HepG2 (cell line): ENCODE measurements around the gene TFAP2B. TPM values are rescaled to one million over a fixed set of nuclear protein-coding genes. Genes with fewer than 3 reads are reported as not detected.

ENCODE experiments used
- ATAC-seq: fragments of 200-7000 bp; cut with Tn5 transposase; 3 replicates; pipeline ENCODE4 v1.9.1; 2020; ENCODE audit warnings: mild to moderate bottlenecking, moderate library complexity
- BruUV-seq: library from RNA; stranded (reverse); fragments of 400-500 nt; replicated peaks from 2 replicates; lab custom pipeline; 2021; lab: Mats Ljungman, UMichigan
- CTCF ChIA-PET: fragments of 300-600 bp; formaldehyde crosslinking; extraction: SDS; loops from one replicate; lab custom pipeline; 2021; ENCODE audit warnings: low total read pairs, inconsistent platforms, low intra/inter-chr PET ratio; lab: Yijun Ruan, JAX
- POLR2A ChIA-PET: fragments of 350-600 bp; sonication (Branson Sonifier 250); formaldehyde crosslinking; loops from one replicate; lab custom pipeline; 2020; ENCODE audit warnings: antibody characterized with exemption, inconsistent platforms; lab: Yijun Ruan, JAX
- DNase-seq: peaks from one replicate; pipeline ENCODE4 v3.0.0-alpha.2; 2015; ENCODE audit warnings: low spot score
- FAIRE-seq: peaks from 3 replicates; lab custom pipeline; 2011; peaks lifted over from hg19 to GRCh38; lab: Jason Lieb, UNC
- H2AFZ ChIP-seq: one replicate; pipeline ENCODE4 v1.6.1; 2011; ENCODE audit warnings: low read length, inconsistent platforms
- H3K27ac ChIP-seq: fragments of 300-600 bp; 3 replicates; pipeline ENCODE4 v1.8.0; 2011; ENCODE audit warnings: mixed run types, mild to moderate bottlenecking, mixed read lengths, low read length, inconsistent platforms; ENCODE audit not compliant: insufficient read depth; ENCODE audit errors: extremely low read length
- H3K27me3 ChIP-seq, 2 experiments: fragments of 200-600 bp in 1 of 2; 2 replicates in 1 of 2; 3 replicates in 1 of 2; pipeline versions ENCODE4 v1.6.0 to v1.8.0; 2011; ENCODE audit warnings: low read length in 2 of 2, mild to moderate bottlenecking in 2 of 2, moderate library complexity in 2 of 2, inconsistent platforms in 1 of 2; ENCODE audit not compliant: insufficient read depth in 2 of 2, control insufficient read depth in 1 of 2
- H3K36me3 ChIP-seq, 2 experiments: fragments of 200-600 bp in 1 of 2; replicated peaks in 1 of 2; 2 replicates in 1 of 2; 3 replicates in 1 of 2; pipeline versions ENCODE4 v1.5.1 to v1.8.0; 2011; ENCODE audit warnings: low read length in 2 of 2, inconsistent platforms in 1 of 2; ENCODE audit not compliant: insufficient read depth in 2 of 2, control insufficient read depth in 1 of 2
- H3K4me1 ChIP-seq: 2 replicates; pipeline ENCODE4 v1.5.1; 2012; ENCODE audit warnings: low read length, inconsistent platforms; ENCODE audit not compliant: insufficient read depth
- H3K4me2 ChIP-seq: 2 replicates; pipeline ENCODE4 v1.6.0; 2011; ENCODE audit warnings: low read depth, low read length, inconsistent platforms
- H3K4me3 ChIP-seq, 3 experiments: fragments of 200-600 bp in 1 of 3; sonication (generic), shearing (Covaris generic) in 1 of 3; replicated peaks in 1 of 3; 2 replicates each; pipeline ENCODE4 v1.5.1; 2011 to 2016; ENCODE audit warnings: low read length in 3 of 3, inconsistent platforms in 2 of 3, low read depth in 2 of 3, mild to moderate bottlenecking in 2 of 3, control low read depth in 1 of 3, mixed read lengths in 1 of 3; ENCODE audit not compliant: insufficient read depth in 1 of 3
- H3K79me2 ChIP-seq: one replicate; pipeline ENCODE4 v1.6.1; 2011; ENCODE audit warnings: low read length, inconsistent platforms; ENCODE audit not compliant: insufficient read depth
- H3K9ac ChIP-seq: 2 replicates; pipeline ENCODE4 v1.6.0; 2011; ENCODE audit warnings: mild to moderate bottlenecking, low read depth, low read length, inconsistent platforms; ENCODE audit not compliant: insufficient read depth
- H3K9me3 ChIP-seq: 2 replicates; pipeline ENCODE4 v1.5.1; 2012; ENCODE audit warnings: mild to moderate bottlenecking, low read length
- H4K20me1 ChIP-seq: 2 replicates; pipeline ENCODE4 v1.6.0; 2011; ENCODE audit warnings: inconsistent platforms, mild to moderate bottlenecking, low read length, moderate library complexity; ENCODE audit not compliant: insufficient read depth
- ARNTL ChIP-seq: sonication (generic); formaldehyde crosslinking; IDR thresholded peaks from 2 replicates; pipeline ENCODE4 v1.4.0; 2020; ENCODE audit warnings: mild to moderate bottlenecking, missing genetic modification reagents
- HNRNPK ChIP-seq: fragments of 200-400 bp; formaldehyde crosslinking; IDR thresholded peaks from 2 replicates; pipeline ENCODE4 v1.6.1; 2018; ENCODE audit warnings: low read length, low read depth, moderate library complexity, mild to moderate bottlenecking; ENCODE audit not compliant: poor library complexity, severe bottlenecking
- KDM3A ChIP-seq: IDR thresholded peaks from 2 replicates; pipeline ENCODE4 v1.6.1; 2018; ENCODE audit warnings: low read depth, missing compliant biosample characterization
- KLF12 ChIP-seq: sonication (generic); formaldehyde crosslinking; IDR thresholded peaks from 2 replicates; pipeline ENCODE4 v1.4.0; 2020; ENCODE audit warnings: missing genetic modification reagents, borderline replicate concordance
- KLF6 ChIP-seq: IDR thresholded peaks from 2 replicates; pipeline ENCODE4 v1.8.0; 2016; ENCODE audit warnings: missing biosample characterization, missing genetic modification reagents
- TAF15 ChIP-seq: fragments of 200-400 bp; formaldehyde crosslinking; IDR thresholded peaks from one replicate; pipeline ENCODE4 v1.6.1; 2018; ENCODE audit warnings: mild to moderate bottlenecking, low read depth, low read length; ENCODE audit not compliant: poor library complexity, severe bottlenecking
- TBL1XR1 ChIP-seq: fragments of 150-350 bp; IDR thresholded peaks from 2 replicates; pipeline ENCODE4 v1.6.1; 2014; ENCODE audit warnings: borderline replicate concordance, low read length; ENCODE audit not compliant: partially characterized antibody
- ZBTB39 ChIP-seq: sonication (generic); formaldehyde crosslinking; IDR thresholded peaks from 2 replicates; pipeline ENCODE4 v1.5.0; 2020; ENCODE audit warnings: missing genetic modification reagents
- ZUFSP ChIP-seq: sonication (generic); formaldehyde crosslinking; IDR thresholded peaks from 2 replicates; pipeline ENCODE4 v1.9.0; 2021; ENCODE audit warnings: missing genetic modification reagents, mild to moderate bottlenecking, borderline replicate concordance
- ZZZ3 ChIP-seq: sonication (generic); formaldehyde crosslinking; IDR thresholded peaks from 2 replicates; pipeline ENCODE4 v1.4.0; 2020; ENCODE audit warnings: missing genetic modification reagents, mild to moderate bottlenecking, borderline replicate concordance
- WGBS: methylation state at CpG from one replicate; pipeline ENCODE4 v1.1.6; 2017; ENCODE audit warnings: low lambda C conversion rate; 5-methylcytosine and 5-hydroxymethylcytosine counted together
- in situ Hi-C: cut with HindIII; loops from 2 replicates; pipeline ENCODE4 v1.10.0; 2017; ENCODE audit warnings: low pct_unique_long_range_greater_than_20kb; ENCODE audit not compliant: extremely low pct_ligation_motif_present
- intact Hi-C: fragments of 100-400 bp; cut with micrococcal nuclease; formaldehyde crosslinking; loops from one replicate; pipeline ENCODE4 v1.10.0; 2022; ENCODE audit not compliant: unreplicated experiment
- polyA plus RNA-seq, 8 experiments: library from polyadenylated mRNA; depleted of rRNA in 3 of 8; stranded (reverse) in 7 of 8; unstranded in 1 of 8; fragments of >200 nt; fragmentation: Illumina TruSeq in 4 of 8; extraction: Trizol in 4 of 8; gene quantifications; 2 replicates each; pipeline versions ENCODE4 v1.2.1 to v1.2.3, GENCODE V29; 2011 to 2016; ENCODE audit warnings: low read depth in 4 of 8, missing spikeins in 1 of 8, mixed read lengths in 1 of 8; ENCODE audit not compliant: insufficient read depth in 1 of 8
- total RNA-seq, 5 experiments: library from RNA; depleted of rRNA; stranded (reverse); fragments of >200 nt; fragmentation: Illumina TruSeq; extraction: Trizol; gene quantifications; 2 replicates each; pipeline ENCODE4 v1.2.3, GENCODE V29; 2016; ENCODE audit warnings: low read depth in 1 of 5

TFAP2B gene
- total and polyA plus RNA-seq, 2 of the 13 experiments (the other 11 are each of a cell fraction or from before 2014, with no cell fraction given), result not detected

GRCh38 chr6:50843842-50844241 lies 25.2 kb downstream of the TFAP2B start:
- no peak for TF ChIP-seq ARNTL
- no peak for TF ChIP-seq ZBTB39 (CRISPR knock-in tag)
- TF ChIP-seq ZZZ3 (CRISPR knock-in tag), result no peak
- no peak for TF ChIP-seq TAF15
- Histone ChIP-seq H3K27ac (no peak overlapping the region), H3K9me3 (no peaks in the 10 kb centered on the region), H4K20me1 (no peaks in the 10 kb centered on the region; the same call in 1 of the 2 replicates), H3K36me3 (no peaks in the 10 kb centered on the region), H3K79me2 (no peaks in the 10 kb centered on the region), H3K4me2 (no peak overlapping the region), H3K27me3 (peaks cover 2 to 60% of the 10 kb centered on the region in 2 experiments), H3K4me1 (no peaks in the 10 kb centered on the region), H3K9ac (no peak overlapping the region), H2AFZ (no peak overlapping the region), H3K4me3 (no peak overlapping the region)
- intact Hi-C loops, result no loop called here
- 17% methylated on average over 20 of the region's 20 CpGs for WGBS
- in situ Hi-C loops, result no loop called here
- CTCF ChIA-PET, result no interaction called here
- no peak; the same call in 2 of the 3 replicates for ATAC-seq
- no peak for FAIRE-seq
- POLR2A ChIA-PET, result no interaction called here
- no TSS peak for BruUV-seq
- DNase-seq, result no peak

- H4K20me1 ChIP-seq, result no peaks in the 10 kb centered on the region; the same call in 1 of the 2 replicates
- DNase-seq, result no peak
- no peak overlapping the region for H3K27ac ChIP-seq
- peaks cover 2 to 64% of the 10 kb centered on the region in 2 experiments; a peak in 4 of 5 replicates for H3K27me3 ChIP-seq
- no peaks in the 10 kb centered on the region for H3K9me3 ChIP-seq
- H3K9ac ChIP-seq, result no peak overlapping the region
- BruUV-seq, result no TSS peak
- POLR2A ChIA-PET, result no interaction called here
- H3K36me3 ChIP-seq, result no peaks in the 10 kb centered on the region
- ATAC-seq, result no peak
- H3K4me3 ChIP-seq, result no peak overlapping the region
- no peak for FAIRE-seq
- H3K4me2 ChIP-seq, result no peak overlapping the region
- in situ Hi-C loops, result no loop called here
- CTCF ChIA-PET, result no interaction called here
- TF ChIP-seq KLF12 (CRISPR knock-in tag), result no peak
- no peak for TF ChIP-seq TBL1XR1
- TF ChIP-seq KDM3A, result no peak
- TF ChIP-seq KLF6 (CRISPR knock-in tag), result no peak
- TF ChIP-seq HNRNPK, result no peak
- no peak for TF ChIP-seq ZUFSP (CRISPR knock-in tag)
- intact Hi-C loops, result no loop called here
- no peaks in the 10 kb centered on the region for H3K4me1 ChIP-seq
- 68% methylated on average over 36 of the region's 44 CpGs for WGBS
- H3K79me2 ChIP-seq, result no peaks in the 10 kb centered on the region
- H2AFZ ChIP-seq, result no peak overlapping the region
Observed at GRCh38 chr6:50845499-50846143, 26.9 kb downstream of the TFAP2B start.
